GM13977 (cell line): Measurements from ENCODE around the gene PHF24.
A peak's percentile ranks its signal among the peaks of the same experiment; 100 is the strongest.
"Not testable (repeated sequence)": the region's sequence is repeated elsewhere in the genome, so short reads cannot be mapped to it uniquely, and the experiment has no call there.

Experiments
- DNase-seq: peaks from one replicate; pipeline ENCODE4 v3.0.0; 2012; ENCODE audit warnings: low spot score
- CTCF ChIP-seq: IDR thresholded peaks from 2 replicates; pipeline ENCODE4 v1.5.1; 2012; ENCODE audit warnings: mild to moderate bottlenecking, control low read depth; ENCODE audit not compliant: insufficient read depth; ENCODE audit errors: extremely low read depth, missing control alignments
- in situ Hi-C: fragments of 300-500 bp; cut with MboI; formaldehyde crosslinking; loops from one replicate; pipeline ENCODE4 v1.12.0; 2022; ENCODE audit warnings: low sequenced_read_pairs, low pct_unique_long_range_greater_than_20kb, mixed read lengths, inconsistent platforms; ENCODE audit not compliant: unreplicated experiment

PHF24 gene

GRCh38 chr9:35001803-35002502, 43.9 kb downstream of the PHF24 start:
- TF ChIP-seq CTCF: no peak
- peak; percentile 33 for DNase-seq
- in situ Hi-C loops: no loop called here

- no peak for TF ChIP-seq CTCF
- in situ Hi-C loops: no loop called here
- peak; percentile 18 for DNase-seq
Observed at GRCh38 chr9:35002623-35003022, 44.5 kb downstream of the PHF24 start.

- not testable (repeated sequence) for DNase-seq
Observed at GRCh38 chr9:35004299-35004698, 46.2 kb downstream of the PHF24 start.

GRCh38 chr9:35010351-35010958, 52.4 kb downstream of the PHF24 start:
- DNase-seq: no peak
- in situ Hi-C loops: no loop called here
- no peak for TF ChIP-seq CTCF

More at GRCh38 chr9:35004299-35004698, 46.2 kb downstream of the PHF24 start:
- in situ Hi-C loops: not testable (repeated sequence)

- DNase-seq: no peak
- TF ChIP-seq CTCF: no peak
- in situ Hi-C loops: no loop called here
Observed at GRCh38 chr9:35014517-35014916, 56.4 kb downstream of the PHF24 start.

- DNase-seq, in situ Hi-C loops: not testable (repeated sequence)
Observed at GRCh38 chr9:35023443-35023842, 65.4 kb downstream of the PHF24 start.

- in situ Hi-C loops: no loop called here
- DNase-seq: no peak
- TF ChIP-seq CTCF: no peak
Observed at GRCh38 chr9:35026671-35027070, 68.6 kb downstream of the PHF24 start.
